ENCODE data around the gene PRELID3B.

DNA sequence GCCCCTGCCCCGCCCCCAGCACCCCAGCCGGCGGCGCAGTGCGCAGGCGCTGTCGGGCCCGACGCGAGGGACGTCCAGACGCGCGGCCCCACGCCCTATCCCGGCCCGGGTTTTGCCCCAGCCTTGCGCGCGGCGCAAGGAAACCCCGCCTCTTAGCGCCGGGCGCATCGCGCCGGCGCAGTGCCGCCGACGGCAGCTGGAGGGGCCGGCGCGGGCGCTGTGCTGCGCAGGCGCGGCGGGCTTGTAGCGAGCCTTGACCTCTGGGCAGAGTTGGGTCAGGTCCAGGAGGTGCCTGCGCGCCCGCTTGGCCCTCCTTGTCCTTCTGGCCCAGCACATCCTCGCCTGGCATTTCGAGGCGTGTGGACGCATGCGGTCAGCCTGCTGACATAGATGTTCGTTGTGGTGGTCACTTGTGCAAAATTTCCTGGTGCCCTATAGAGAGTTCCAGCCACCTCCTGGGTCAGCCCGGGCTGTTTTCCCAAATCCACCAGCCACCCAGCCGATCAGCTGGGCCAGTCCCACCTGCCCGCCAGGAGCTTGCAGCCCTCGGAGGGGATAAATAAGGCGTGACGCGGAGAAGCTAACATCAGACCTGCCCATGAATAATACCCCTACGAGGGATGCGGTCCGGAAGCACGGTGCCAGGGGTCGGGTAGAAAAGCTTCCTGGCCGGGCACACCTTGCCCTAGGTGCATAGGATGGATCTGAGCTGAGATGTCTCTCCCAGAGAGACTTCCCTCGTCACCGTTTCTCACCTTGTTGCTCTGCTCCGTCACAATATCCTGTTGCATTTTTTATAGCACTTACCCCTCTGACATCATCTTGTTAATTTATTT is 428 bp upstream of the PRELID3B start:
- TF ChIP-seq, protein P1, sequence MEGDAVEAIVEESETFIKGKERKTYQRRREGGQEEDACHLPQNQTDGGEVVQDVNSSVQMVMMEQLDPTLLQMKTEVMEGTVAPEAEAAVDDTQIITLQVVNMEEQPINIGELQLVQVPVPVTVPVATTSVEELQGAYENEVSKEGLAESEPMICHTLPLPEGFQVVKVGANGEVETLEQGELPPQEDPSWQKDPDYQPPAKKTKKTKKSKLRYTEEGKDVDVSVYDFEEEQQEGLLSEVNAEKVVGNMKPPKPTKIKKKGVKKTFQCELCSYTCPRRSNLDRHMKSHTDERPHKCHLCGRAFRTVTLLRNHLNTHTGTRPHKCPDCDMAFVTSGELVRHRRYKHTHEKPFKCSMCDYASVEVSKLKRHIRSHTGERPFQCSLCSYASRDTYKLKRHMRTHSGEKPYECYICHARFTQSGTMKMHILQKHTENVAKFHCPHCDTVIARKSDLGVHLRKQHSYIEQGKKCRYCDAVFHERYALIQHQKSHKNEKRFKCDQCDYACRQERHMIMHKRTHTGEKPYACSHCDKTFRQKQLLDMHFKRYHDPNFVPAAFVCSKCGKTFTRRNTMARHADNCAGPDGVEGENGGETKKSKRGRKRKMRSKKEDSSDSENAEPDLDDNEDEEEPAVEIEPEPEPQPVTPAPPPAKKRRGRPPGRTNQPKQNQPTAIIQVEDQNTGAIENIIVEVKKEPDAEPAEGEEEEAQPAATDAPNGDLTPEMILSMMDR (conservative IDR thresholded peaks at IDR 0.05; ENCODE audit: low read depth, low read length) = no peak
- TF ChIP-seq EZH2 (IDR thresholded peaks at IDR 0.05; ENCODE audit: low read length, unreplicated experiment) = no peak
